ENCODE results near the gene TAF1D.

DNA sequence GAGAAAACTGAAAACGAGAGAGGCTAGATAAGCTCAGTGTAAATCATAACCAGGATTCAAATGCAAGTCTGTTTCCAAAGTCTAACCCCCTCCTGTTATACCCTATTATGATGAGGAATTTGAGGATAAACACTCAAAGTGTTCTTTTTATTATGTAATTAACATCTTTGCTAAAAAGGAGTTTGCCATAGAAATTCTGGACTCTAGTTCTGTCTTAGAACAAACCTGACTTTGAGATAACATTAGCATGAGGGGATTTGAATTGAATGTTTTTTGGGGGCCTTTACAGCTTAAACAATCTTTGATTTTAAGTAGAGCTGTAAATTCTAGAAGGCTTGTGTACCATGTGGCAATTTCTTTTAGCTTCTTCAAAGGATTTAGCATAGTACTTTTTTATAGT, 9.7 kb upstream of the TAF1D start:
- no peak for TF ChIP-seq EZH2phosphoT487 (conservative IDR thresholded peaks at IDR 0.05; ENCODE audit: low read length)
- TF ChIP-seq CTCF (IDR thresholded peaks at IDR 0.05; ENCODE audit: insufficient read depth, low read length, poor library complexity, severe bottlenecking), result no peak
